Adrenal gland (tissue), 5 donors: ENCODE results near the gene GPHN.

Experiments
- CTCF ChIP-seq, 6 experiments: fragments of 450-650 bp in 4 of 6; fragments of 200-600 bp in 2 of 6; sonication (generic) in 1 of 6; IDR thresholded peaks; 1 replicate in 5 of 6; 2 replicates in 1 of 6; pipeline versions ENCODE4 v1.5.1 to v1.8.0; 2016 to 2021; ENCODE audit warnings: antibody characterized with exemption in 6 of 6, mild to moderate bottlenecking in 2 of 6, moderate library complexity in 1 of 6
- POLR2A ChIP-seq, 2 donors: fragments of 450-650 bp; IDR thresholded peaks; one replicate each; pipeline ENCODE4 v1.6.1; 2017; ENCODE audit warnings: antibody characterized with exemption in 2 of 2, mild to moderate bottlenecking in 2 of 2, moderate library complexity in 1 of 2
- donor health status: DM: no; HTN: no; CAD: no.

GRCh38 chr14:66541627-66542026 is 33.7 kb downstream of the GPHN start:
- no peak for TF ChIP-seq CTCF (IDR thresholded peaks at IDR 0.05)
- no peak for TF ChIP-seq POLR2A (IDR thresholded peaks at IDR 0.05)
